Prostate gland (tissue), 2 donors: ENCODE data around the gene PAPSS2. TPM values are rescaled to one million over a fixed set of nuclear protein-coding genes. Genes with fewer than 3 reads are reported as not detected.

Experiments
- DNase-seq: peaks from one replicate; pipeline ENCODE4 v3.0.0-alpha.2; 2019; ENCODE audit warnings: low spot score
- H3K27ac ChIP-seq, 2 donors: fragments of 200-600 bp; sonication (generic); 2 replicates each; pipeline ENCODE4 v1.5.1; 2017 to 2019
- H3K27me3 ChIP-seq: fragments of 200-600 bp; sonication (generic); replicated peaks from 2 replicates; pipeline ENCODE4 v1.5.1; 2019; ENCODE audit not compliant: insufficient read depth
- H3K36me3 ChIP-seq, 2 donors: fragments of 200-600 bp; sonication (generic); 1 replicate in 1 of 2; 2 replicates in 1 of 2; pipeline versions ENCODE4 v1.5.1 to v1.8.1; 2017 to 2019
- H3K4me1 ChIP-seq: fragments of 200-600 bp; sonication (generic); replicated peaks from 2 replicates; pipeline ENCODE4 v1.5.1; 2019
- H3K4me3 ChIP-seq, 2 donors: fragments of 200-600 bp; sonication (generic); 2 replicates each; pipeline ENCODE4 v1.5.1; 2017 to 2019
- H3K9me3 ChIP-seq: fragments of 200-600 bp; sonication (generic); 2 replicates; pipeline ENCODE4 v1.5.1; 2017
- POLR2A ChIP-seq: fragments of 450-650 bp; IDR thresholded peaks from one replicate; pipeline ENCODE4 v1.6.1; 2016; ENCODE audit warnings: antibody characterized with exemption, mild to moderate bottlenecking
- POLR2AphosphoS5 ChIP-seq: sonication (generic); formaldehyde crosslinking; IDR thresholded peaks from one replicate; pipeline ENCODE4 v1.6.1; 2017; ENCODE audit warnings: antibody characterized with exemption
- WGBS: methylation state at CpG from one replicate; pipeline ENCODE4 v1.1.5; 2018; 5-methylcytosine and 5-hydroxymethylcytosine counted together
- intact Hi-C: fragments of 100-400 bp; cut with DNase I; formaldehyde crosslinking; loops from one replicate; pipeline ENCODE4 v1.14.2; 2022
- total RNA-seq, 2 donors: library from RNA; depleted of rRNA; stranded (reverse); fragments of >200 nt; gene quantifications; one replicate each; pipeline ENCODE4 v1.1.0, GENCODE V29; 2016
- TF ChIP-seq, protein P1 (sequence below), 4 experiments: fragments of 200-600 bp in 2 of 4; fragments of 450-650 bp in 2 of 4; sonication (generic) in 2 of 4; IDR thresholded peaks; 1 replicate in 3 of 4; 2 replicates in 1 of 4; pipeline ENCODE4 v1.5.1; 2016 to 2019; ENCODE audit warnings: antibody characterized with exemption in 4 of 4, mild to moderate bottlenecking in 2 of 4, moderate library complexity in 2 of 4

PAPSS2 gene
- total RNA-seq, 2 donors from 2014 or later = 5.5 to 9.0 TPM

DNA sequence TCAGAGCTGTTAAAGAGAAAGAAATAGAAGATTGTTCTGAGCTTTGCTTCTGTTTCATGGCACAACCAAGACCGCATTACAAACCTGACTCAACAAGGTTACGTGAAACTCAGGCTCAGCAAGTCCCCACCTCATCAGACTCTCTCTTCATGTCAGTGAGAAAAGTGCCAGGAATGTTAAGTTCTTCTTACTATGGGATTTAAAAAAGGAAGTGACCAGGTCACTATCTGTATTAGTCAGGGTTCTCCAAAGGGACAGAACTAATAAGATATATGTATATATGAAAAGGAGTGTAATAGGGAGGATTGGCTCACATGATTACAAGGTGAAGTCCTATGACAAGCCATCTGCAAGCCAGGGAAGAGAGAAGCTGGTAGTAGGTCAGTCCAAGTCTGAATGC is 25.4 kb upstream of the PAPSS2 start:
- WGBS = 95% methylated on average over 2 of the region's 2 CpGs
- Histone ChIP-seq H3K36me3 (no peaks in the 10 kb centered on the region), H3K27ac (no peak overlapping the region), H3K4me1 (no peaks in the 10 kb centered on the region), H3K4me3 (no peak overlapping the region), H3K27me3 (no peaks in the 10 kb centered on the region), H3K9me3 (no peaks in the 10 kb centered on the region)
- intact Hi-C loops = no loop called here
- no peak for DNase-seq
- TF ChIP-seq POLR2AphosphoS5 (no peak), POLR2A (no peak)
- TF ChIP-seq, protein P1, sequence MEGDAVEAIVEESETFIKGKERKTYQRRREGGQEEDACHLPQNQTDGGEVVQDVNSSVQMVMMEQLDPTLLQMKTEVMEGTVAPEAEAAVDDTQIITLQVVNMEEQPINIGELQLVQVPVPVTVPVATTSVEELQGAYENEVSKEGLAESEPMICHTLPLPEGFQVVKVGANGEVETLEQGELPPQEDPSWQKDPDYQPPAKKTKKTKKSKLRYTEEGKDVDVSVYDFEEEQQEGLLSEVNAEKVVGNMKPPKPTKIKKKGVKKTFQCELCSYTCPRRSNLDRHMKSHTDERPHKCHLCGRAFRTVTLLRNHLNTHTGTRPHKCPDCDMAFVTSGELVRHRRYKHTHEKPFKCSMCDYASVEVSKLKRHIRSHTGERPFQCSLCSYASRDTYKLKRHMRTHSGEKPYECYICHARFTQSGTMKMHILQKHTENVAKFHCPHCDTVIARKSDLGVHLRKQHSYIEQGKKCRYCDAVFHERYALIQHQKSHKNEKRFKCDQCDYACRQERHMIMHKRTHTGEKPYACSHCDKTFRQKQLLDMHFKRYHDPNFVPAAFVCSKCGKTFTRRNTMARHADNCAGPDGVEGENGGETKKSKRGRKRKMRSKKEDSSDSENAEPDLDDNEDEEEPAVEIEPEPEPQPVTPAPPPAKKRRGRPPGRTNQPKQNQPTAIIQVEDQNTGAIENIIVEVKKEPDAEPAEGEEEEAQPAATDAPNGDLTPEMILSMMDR (IDR thresholded peaks at IDR 0.05) = no peak

DNA sequence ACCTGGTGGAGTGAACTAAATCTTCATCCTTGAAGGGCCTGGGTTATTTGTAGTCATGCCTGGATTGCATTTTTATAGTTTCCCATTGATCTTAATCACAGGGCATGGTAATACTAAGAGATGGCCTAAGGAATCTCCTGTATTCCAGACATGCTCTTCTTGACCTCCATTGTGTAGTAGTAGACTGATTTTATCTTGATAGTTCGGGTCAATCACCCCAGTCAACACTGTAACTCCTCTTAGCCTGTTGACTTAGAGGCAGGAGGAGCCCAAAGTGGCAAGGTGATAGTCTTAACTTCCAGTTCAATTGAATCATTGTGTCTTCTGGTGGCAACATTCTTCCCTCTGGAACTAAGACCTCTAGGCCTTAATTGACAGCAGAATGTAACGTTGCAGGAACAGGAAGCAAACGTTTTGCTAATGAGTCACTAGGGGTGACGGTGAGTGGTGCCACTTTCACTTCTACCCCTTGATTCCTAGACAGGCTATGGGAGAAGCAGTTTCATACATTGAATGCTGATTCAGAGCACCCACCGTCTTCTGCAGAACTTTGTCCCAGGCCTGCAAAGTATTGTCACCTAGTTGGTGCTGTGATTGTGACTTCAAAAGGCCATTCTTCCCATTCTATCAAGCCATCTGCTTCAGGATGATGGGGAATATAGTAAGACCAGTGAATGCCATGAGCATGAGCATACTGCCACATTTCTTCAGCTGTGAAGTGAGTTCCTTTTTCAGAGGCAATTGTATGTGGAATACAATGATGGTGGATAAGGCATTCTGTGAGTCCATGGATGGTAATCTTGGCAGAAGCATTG is 24.0 kb upstream of the PAPSS2 start:
- Histone ChIP-seq H3K36me3 (no peaks in the 10 kb centered on the region), H3K9me3 (no peaks in the 10 kb centered on the region), H3K4me3 (no peak overlapping the region), H3K27me3 (no peaks in the 10 kb centered on the region), H3K27ac (no peak overlapping the region), H3K4me1 (no peaks in the 10 kb centered on the region)
- DNase-seq = no peak
- 55% methylated on average over 5 of the region's 5 CpGs for WGBS
- TF ChIP-seq, protein P1 (IDR thresholded peaks at IDR 0.05) = no peak
- TF ChIP-seq POLR2AphosphoS5 = no peak
- intact Hi-C loops = no loop called here

DNA sequence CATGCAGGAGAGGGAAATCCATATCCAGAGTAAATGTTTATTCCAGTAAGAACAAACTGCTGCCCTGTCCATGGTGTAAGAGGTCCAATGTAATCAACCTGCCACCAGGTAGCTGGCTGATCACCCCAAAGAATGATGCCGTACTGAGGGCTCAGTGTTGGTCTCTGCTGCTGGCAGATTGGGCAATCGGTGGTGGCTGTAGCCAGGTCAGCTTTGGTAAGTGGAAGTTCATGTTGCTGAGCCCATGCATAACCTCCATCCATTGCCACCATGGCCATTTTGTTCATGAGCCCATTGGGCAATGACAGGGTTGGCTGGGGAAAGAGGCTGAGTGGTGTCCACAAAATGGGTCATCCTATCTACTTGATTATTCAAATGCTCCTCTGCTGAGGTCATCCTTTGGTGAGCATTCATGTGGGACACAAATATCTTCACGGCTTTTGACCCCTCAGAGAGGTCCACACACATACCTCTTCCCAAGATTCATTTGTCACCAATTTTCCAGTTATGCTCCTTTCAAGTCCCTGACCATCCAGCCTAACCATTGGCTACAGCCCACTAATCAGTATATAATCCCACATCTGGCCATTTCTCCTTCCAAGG is 23.3 kb upstream of the PAPSS2 start:
- no peaks in the 10 kb centered on the region for H3K27me3 ChIP-seq
- H3K9me3 ChIP-seq = no peaks in the 10 kb centered on the region
- no peak for TF ChIP-seq POLR2AphosphoS5
- TF ChIP-seq, protein P1 (IDR thresholded peaks at IDR 0.05) = no peak
- no peak for TF ChIP-seq POLR2A
- WGBS = 96% methylated on average over 3 of the region's 3 CpGs
- H3K27ac ChIP-seq = no peak overlapping the region
- DNase-seq = no peak
- H3K4me3 ChIP-seq = no peak overlapping the region
- no peaks in the 10 kb centered on the region for H3K4me1 ChIP-seq
- intact Hi-C loops = no loop called here
- no peaks in the 10 kb centered on the region for H3K36me3 ChIP-seq

DNA sequence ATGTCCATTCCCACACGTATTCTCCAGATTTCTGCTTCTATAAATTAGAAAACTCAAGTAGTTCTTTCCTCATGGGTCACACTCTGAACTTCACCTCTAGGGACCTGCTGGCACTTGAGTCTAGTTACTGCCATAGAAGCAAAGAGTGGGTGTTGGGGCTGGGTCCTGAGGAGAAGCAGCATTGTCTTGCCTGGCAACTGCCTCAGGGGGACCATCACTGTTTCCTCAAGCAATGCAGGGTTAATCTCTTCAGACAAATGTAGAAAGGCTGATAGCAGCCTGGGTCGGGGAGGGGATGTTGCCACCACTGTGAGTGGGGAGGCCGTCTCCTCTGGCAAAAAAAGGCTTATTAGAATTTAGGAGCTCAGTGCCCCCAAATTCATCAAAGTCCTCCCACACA is 20.2 kb upstream of the PAPSS2 start:
- TF ChIP-seq POLR2A = no peak
- no peak for TF ChIP-seq POLR2AphosphoS5
- TF ChIP-seq, protein P1 (IDR thresholded peaks at IDR 0.05) = no peak
- 88% methylated on average over 3 of the region's 3 CpGs for WGBS
- DNase-seq = no peak
- no peaks in the 10 kb centered on the region for H3K36me3 ChIP-seq
- intact Hi-C loops = no loop called here
- H3K27me3 ChIP-seq = no peaks in the 10 kb centered on the region
- H3K4me3 ChIP-seq = no peak overlapping the region
- H3K9me3 ChIP-seq = no peaks in the 10 kb centered on the region
- no peak overlapping the region for H3K27ac ChIP-seq
- H3K4me1 ChIP-seq = no peaks in the 10 kb centered on the region

DNA sequence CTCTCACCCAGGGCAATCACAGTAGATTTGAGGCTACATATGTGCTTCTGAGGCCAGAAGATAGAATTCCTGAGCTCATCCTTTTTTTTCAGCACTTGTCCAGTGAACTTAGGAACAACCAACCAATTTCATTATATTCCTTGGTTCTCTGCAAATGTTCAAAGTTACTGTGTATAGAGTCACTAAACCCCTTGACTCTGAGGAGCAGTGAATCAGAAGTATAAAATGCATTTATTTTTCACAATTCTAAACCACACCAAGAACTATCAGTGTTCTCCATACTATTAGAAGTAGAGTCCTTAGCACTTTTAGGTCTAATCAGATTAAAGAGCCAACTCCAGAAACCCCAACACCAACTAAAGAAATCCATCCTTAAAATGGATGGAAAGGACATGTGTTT is 19.6 kb upstream of the PAPSS2 start:
- H3K4me1 ChIP-seq = no peaks in the 10 kb centered on the region
- TF ChIP-seq, protein P1 (IDR thresholded peaks at IDR 0.05) = no peak
- TF ChIP-seq POLR2A (no peak), POLR2AphosphoS5 (no peak)

More for the DNA sequence above, 19.6 kb upstream of the PAPSS2 start:
- DNase-seq = no peak
- intact Hi-C loops = no loop called here
- Histone ChIP-seq H3K36me3 (no peaks in the 10 kb centered on the region), H3K27ac (no peak overlapping the region), H3K4me3 (no peak overlapping the region), H3K27me3 (no peaks in the 10 kb centered on the region), H3K9me3 (no peaks in the 10 kb centered on the region)
